ENCODE data around the gene LSM7. TPM values are rescaled to one million over a fixed set of nuclear protein-coding genes. Genes with fewer than 3 reads are reported as not detected.

LSM7 gene
- total RNA-seq, 6 donors from 2014 or later: 58.6 to 127 (median 89.8) TPM

DNA sequence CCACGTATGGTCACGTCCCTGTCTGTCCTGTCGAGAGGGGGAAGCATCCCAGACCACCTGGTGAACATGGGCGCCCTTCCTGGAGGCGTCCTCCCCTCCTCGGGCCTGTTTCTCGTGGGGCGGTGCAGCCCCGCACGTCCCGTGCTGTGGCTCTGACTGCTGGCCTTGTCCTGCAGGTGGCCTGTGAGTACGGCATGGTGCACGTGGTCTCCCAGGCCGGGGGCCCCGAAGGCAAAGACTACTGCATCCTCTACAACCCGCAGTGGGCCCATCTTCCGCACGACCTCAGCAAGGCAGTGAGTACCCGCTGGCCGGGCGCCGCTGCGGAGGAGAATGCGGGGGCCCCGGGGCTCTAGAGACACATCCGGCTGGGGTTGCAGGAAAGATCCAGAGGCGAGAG lies 6.0 kb upstream of the LSM7 start:
- Histone ChIP-seq H3K4me1 (peaks cover 15 to 48% (median 21%) of the 10 kb centered on the region in 4 donors), H3K36me3 (peaks cover 0 to 18% (median 7%) of the 10 kb centered on the region in 4 donors), H3K4me3 (no peak overlapping the region), H3K27me3 (no peaks in the 10 kb centered on the region), H3K9me3 (no peaks in the 10 kb centered on the region), H3K27ac (no peak overlapping the region)
- TF ChIP-seq POLR2A (IDR thresholded peaks at IDR 0.05) (no peak), POLR2AphosphoS5 (IDR thresholded peaks at IDR 0.05) (no peak), EP300 (IDR thresholded peaks at IDR 0.05) (no peak), CTCF (IDR thresholded peaks at IDR 0.05) (no peak)
- no peak for ATAC-seq (ENCODE audit: low FRiP score in 2 of 2)
- WGBS, 2 donors: 80 to 93% methylated on average over 2 to 27 of the region's 27 CpGs
- DNase-seq: peak in 1 of 2 donors; percentile 71

- Histone ChIP-seq H3K27ac (no peak overlapping the region), H3K4me1 (peaks cover 20 to 55% (median 26%) of the 10 kb centered on the region in 4 donors), H3K9me3 (no peaks in the 10 kb centered on the region), H3K27me3 (no peaks in the 10 kb centered on the region), H3K36me3 (peaks cover 0 to 12% (median 4%) of the 10 kb centered on the region in 4 donors), H3K4me3 (no peak overlapping the region)
- no peak for TF ChIP-seq EP300 (IDR thresholded peaks at IDR 0.05)
- TF ChIP-seq POLR2A (IDR thresholded peaks at IDR 0.05): no peak
- TF ChIP-seq POLR2AphosphoS5 (IDR thresholded peaks at IDR 0.05): no peak
- no peak for TF ChIP-seq CTCF (IDR thresholded peaks at IDR 0.05)
- ATAC-seq (ENCODE audit: low FRiP score in 2 of 2) (no peak), DNase-seq (no peak)
- 81 to 82% methylated on average over 5 to 11 of the region's 11 CpGs for WGBS, 2 donors
Measured at GRCh38 chr19:2333807-2334211, 5.4 kb upstream of the LSM7 start.

- Histone ChIP-seq H3K27me3 (no peaks in the 10 kb centered on the region), H3K27ac (no peak overlapping the region), H3K9me3 (no peaks in the 10 kb centered on the region), H3K4me3 (no peak overlapping the region), H3K36me3 (peaks cover 0 to 8% (median 2%) of the 10 kb centered on the region in 4 donors), H3K4me1 (peaks cover 20 to 55% (median 26%) of the 10 kb centered on the region in 4 donors)
- peak in 1 of 2 donors; percentile 73 for DNase-seq
- WGBS, 2 donors: 43 to 69% methylated on average over 18 to 26 of the region's 27 CpGs
- no peak for TF ChIP-seq EP300 (IDR thresholded peaks at IDR 0.05)
- no peak for TF ChIP-seq POLR2AphosphoS5 (IDR thresholded peaks at IDR 0.05)
- ATAC-seq (ENCODE audit: low FRiP score in 2 of 2): no peak
Measured at GRCh38 chr19:2333027-2333806, 4.8 kb upstream of the LSM7 start.

GRCh38 chr19:2332341-2333026 lies 4.1 kb upstream of the LSM7 start:
- no peak for ATAC-seq (ENCODE audit: low FRiP score in 2 of 2)
- TF ChIP-seq POLR2A (IDR thresholded peaks at IDR 0.05) (no peak), EP300 (IDR thresholded peaks at IDR 0.05) (no peak), CTCF (IDR thresholded peaks at IDR 0.05) (no peak), POLR2AphosphoS5 (IDR thresholded peaks at IDR 0.05) (no peak)
- Histone ChIP-seq H3K27ac (no peak overlapping the region), H3K27me3 (no peaks in the 10 kb centered on the region), H3K9me3 (no peaks in the 10 kb centered on the region), H3K4me1 (peaks cover 24 to 60% (median 30%) of the 10 kb centered on the region in 4 donors), H3K4me3 (no peak overlapping the region), H3K36me3 (peaks cover 0 to 3% (median 1%) of the 10 kb centered on the region in 4 donors)
- DNase-seq: no peak
- 60 to 100% methylated on average over 2 to 15 of the region's 17 CpGs for WGBS, 2 donors

DNA sequence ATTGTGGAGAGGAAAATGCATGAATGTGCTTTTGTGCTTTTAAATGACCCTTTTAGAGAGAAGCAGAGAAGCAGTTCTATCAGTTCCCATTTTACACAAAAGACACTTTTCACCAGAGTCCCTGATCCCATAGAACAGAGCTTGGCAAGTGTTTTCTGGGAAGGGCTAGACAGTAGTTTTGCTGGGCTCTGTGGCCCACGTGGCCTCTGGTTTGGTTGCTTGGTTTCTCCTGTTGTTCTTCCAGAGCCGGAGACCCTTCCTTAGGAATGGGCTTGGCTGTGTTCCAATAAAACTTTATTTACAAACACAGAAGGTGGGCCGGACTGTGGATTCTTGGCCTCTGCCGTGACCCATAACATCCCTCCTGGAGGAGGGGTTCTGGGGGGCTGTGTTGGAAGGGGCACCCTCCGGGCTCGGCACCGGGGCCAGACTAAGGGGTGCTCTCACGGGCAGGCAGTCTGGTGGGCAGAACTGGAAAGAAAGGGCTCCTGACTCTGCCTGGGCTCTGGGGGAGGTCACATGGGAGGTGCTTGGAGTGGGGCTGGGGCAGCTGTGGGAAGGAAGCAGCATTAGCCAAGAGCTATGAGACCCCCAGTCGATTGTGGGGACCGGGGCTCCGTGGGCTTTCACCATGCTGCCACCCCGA lies 3.3 kb upstream of the LSM7 start:
- Histone ChIP-seq H3K36me3 (no peaks in the 10 kb centered on the region), H3K4me3 (no peak overlapping the region), H3K9me3 (no peaks in the 10 kb centered on the region), H3K27me3 (no peaks in the 10 kb centered on the region), H3K27ac (no peak overlapping the region), H3K4me1 (peaks cover 31 to 68% (median 37%) of the 10 kb centered on the region in 4 donors)
- 69 to 70% methylated on average over 6 to 11 of the region's 12 CpGs for WGBS, 2 donors
- DNase-seq (no peak), ATAC-seq (ENCODE audit: low FRiP score in 2 of 2) (no peak)
- TF ChIP-seq EP300 (IDR thresholded peaks at IDR 0.05) (no peak), POLR2A (IDR thresholded peaks at IDR 0.05) (no peak), POLR2AphosphoS5 (IDR thresholded peaks at IDR 0.05) (no peak), CTCF (IDR thresholded peaks at IDR 0.05) (no peak)
